ENCODE measurements around the gene ABHD12.

The ABHD12 gene

GRCh38 chr20:25287631-25288290 lies 102.9 kb downstream of the ABHD12 start:
- DNase-seq: no peak

DNA sequence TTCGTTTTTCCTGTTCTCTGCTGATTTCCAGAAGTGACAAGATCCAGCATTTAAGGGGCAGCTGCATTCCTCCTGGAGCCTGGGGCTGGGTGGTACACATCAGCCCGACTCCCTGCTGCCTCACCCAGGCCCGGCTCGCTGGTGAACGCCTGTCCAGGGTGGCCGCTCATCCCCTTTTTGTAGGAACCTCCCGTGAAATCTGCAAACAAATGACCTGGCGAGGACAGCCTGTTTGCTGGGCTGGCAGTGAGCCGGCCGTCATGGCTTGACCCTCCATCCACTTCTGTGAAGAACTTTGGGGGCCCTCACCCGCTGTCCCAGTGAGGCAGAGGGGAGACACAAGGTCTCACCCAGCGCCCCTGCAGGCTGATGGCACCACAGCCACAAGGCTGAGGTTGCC lies 103.7 kb downstream of the ABHD12 start:
- DNase-seq: no peak

GRCh38 chr20:25285856-25286798 lies 104.5 kb downstream of the ABHD12 start:
- no peak for DNase-seq

- DNase-seq: no peak
Measured at GRCh38 chr20:25285091-25285647, 105.5 kb downstream of the ABHD12 start.

GRCh38 chr20:25284131-25284601 lies 106.5 kb downstream of the ABHD12 start:
- no peak for DNase-seq

- DNase-seq: no peak
Measured at GRCh38 chr20:25283221-25283951, 107.2 kb downstream of the ABHD12 start.

DNA sequence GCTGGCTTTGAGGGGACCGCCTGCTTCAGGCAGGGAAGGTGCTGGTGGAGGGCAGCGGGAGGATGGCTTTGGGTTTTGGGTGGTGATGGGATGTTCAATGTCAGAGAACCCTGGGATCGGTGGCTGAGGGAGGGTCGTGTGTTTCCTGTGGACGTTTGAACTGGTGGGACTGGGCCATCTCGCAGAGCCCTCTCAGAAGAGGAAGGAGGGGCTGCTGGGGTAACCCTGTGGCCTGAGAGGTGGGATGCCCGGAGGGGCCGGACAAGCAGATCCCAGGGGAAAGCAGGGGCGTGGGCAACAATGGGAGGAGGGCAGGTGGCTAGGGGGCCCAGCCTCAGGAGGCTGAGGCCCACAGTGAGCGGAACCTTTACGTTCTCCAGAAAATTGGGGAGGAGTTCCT lies 107.8 kb downstream of the ABHD12 start:
- no peak for DNase-seq

GRCh38 chr20:25282034-25282781 lies 108.4 kb downstream of the ABHD12 start:
- no peak for DNase-seq

- no peak for DNase-seq
Measured at GRCh38 chr20:25281541-25281991, 109.1 kb downstream of the ABHD12 start.

GRCh38 chr20:25280574-25281535 lies 109.8 kb downstream of the ABHD12 start:
- DNase-seq: no peak

- no peak for DNase-seq
Measured at GRCh38 chr20:25280051-25280573, 110.5 kb downstream of the ABHD12 start.

- no peak for DNase-seq
Measured at GRCh38 chr20:25279403-25279802, 111.2 kb downstream of the ABHD12 start.

GRCh38 chr20:25278636-25279361 lies 111.8 kb downstream of the ABHD12 start:
- DNase-seq: no peak

GRCh38 chr20:25277941-25278521 lies 112.6 kb downstream of the ABHD12 start:
- no peak for DNase-seq

GRCh38 chr20:25277051-25277801 lies 113.4 kb downstream of the ABHD12 start:
- DNase-seq: no peak

DNA sequence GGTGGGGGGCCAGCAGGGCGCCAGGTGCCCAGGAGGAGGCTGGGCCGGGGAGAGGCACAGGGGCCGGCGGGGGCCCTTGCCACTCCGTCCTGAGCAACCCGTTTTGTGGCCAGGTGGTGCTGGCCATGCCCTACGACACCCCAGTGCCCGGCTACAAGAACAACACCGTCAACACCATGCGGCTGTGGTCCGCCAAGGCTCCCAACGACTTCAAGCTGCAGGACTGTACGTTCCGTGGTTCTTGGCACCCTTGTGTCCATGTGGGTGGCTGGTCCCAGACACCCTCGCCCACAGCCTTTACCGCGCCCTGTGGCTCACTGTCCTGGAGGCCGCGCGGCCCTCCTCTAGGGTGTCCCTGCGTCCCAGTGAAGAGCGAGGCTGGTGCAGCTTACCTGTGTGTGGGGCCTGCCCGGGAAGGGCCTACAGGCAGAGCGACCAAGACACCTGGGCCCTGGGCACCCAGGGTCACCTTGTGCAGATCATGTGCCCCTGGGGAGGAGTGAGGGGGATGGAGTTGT lies 114.0 kb downstream of the ABHD12 start:
- no peak for DNase-seq

GRCh38 chr20:25275813-25276532 lies 114.7 kb downstream of the ABHD12 start:
- no peak for DNase-seq

Measured in HCEC 1CT (cell line).